ENCODE measurements around the gene CABLES1.
A peak's percentile ranks its signal among the peaks of the same experiment; 100 is the strongest.

CABLES1 gene

DNA sequence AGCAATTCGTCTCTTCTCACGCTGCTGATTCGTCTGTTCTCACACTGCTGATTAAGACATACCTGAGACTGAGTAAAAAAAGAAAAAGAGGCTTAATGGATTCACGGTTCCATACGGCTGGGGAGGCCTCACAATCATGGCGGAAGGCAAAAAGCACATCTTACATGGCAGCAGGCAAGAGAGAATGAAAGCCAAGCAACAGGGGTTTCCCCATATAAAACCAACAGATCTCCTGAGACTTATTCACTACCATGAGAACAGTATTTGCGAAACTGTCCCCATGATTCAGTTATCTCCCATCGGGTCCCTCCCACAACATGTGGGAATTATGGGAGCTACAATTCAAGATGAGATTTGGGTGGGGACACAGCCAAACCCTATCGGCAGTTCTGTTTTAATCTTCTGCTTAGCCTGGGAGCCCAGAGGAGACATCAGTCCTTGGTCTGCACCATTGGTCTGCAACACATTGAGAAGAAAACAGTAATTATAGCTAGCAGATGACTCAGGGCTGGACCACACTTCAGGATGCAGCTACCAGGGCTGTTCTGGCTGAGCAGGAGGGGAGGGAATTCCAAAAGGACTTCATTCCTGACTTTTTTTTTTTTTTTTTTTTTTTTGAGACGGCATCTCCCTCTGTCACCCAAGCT is 69.4 kb downstream of the CABLES1 start:
- H3K4me3 ChIP-seq (ENCODE audit: low read length) = no peak overlapping the region
- TF ChIP-seq, protein P1, sequence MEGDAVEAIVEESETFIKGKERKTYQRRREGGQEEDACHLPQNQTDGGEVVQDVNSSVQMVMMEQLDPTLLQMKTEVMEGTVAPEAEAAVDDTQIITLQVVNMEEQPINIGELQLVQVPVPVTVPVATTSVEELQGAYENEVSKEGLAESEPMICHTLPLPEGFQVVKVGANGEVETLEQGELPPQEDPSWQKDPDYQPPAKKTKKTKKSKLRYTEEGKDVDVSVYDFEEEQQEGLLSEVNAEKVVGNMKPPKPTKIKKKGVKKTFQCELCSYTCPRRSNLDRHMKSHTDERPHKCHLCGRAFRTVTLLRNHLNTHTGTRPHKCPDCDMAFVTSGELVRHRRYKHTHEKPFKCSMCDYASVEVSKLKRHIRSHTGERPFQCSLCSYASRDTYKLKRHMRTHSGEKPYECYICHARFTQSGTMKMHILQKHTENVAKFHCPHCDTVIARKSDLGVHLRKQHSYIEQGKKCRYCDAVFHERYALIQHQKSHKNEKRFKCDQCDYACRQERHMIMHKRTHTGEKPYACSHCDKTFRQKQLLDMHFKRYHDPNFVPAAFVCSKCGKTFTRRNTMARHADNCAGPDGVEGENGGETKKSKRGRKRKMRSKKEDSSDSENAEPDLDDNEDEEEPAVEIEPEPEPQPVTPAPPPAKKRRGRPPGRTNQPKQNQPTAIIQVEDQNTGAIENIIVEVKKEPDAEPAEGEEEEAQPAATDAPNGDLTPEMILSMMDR (conservative IDR thresholded peaks at IDR 0.05; ENCODE audit: low read length) = no peak
- peak; percentile 59 for DNase-seq (ENCODE audit: low read depth)

DNA sequence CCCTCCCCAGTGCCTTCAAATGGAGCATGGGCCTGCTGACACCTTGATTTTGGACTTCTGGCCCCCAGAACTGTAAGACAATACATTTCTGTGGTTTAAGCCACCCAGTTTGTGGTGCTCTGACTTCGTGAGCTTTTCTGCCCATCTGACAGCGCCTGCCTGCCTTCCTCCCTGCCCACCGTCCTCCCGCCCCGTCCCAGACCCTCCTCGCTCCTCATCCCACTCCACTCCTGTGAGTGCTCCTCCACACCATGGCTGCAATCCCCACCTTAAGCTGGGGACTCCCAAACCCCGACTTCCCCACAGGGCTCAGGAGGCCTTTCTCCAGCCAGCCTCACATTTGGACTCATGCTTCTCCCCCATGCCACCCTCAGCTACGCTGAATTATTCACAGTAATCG is 70.7 kb downstream of the CABLES1 start:
- no peak overlapping the region for H3K4me3 ChIP-seq (ENCODE audit: low read length)
- DNase-seq (ENCODE audit: low read depth) = no peak
- TF ChIP-seq, protein P1 (conservative IDR thresholded peaks at IDR 0.05; ENCODE audit: low read length) = no peak

DNA sequence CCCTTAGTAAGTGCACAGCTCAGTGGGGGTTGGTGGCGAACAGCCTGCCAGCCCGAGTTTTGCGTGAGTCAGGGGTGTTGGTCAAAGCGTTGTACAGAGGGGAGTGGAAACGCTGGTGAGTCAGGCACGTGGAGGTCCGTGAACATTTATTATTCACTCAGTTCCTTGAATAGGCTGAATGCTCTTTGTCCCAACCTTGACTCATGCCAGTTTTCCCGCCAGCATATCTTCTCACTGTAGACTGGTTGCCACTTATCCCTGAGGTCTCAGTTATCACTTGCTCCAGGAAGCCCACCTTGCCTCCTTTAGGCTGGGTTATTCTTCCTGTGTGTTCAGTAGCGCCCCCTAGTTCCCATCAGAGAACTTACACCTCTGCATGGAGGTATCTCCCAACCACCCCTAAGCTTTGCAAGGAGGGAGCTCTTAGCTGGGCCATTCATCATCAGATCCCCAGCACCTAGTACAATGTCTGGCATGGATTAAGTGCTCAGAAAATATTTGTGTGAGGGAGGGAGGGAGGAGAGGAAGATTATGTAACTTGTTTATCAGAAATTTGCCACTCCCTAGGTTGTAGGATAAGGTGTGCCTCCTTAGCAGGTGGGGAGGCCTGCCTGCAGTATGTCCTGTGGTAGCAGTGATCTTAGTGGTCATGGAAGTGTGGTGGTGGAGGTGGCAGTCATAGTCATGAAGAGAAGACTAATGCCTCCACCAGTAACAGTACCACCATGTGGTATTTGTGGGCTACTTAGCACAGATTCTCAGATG is 72.1 kb downstream of the CABLES1 start:
- DNase-seq (ENCODE audit: low read depth) = no peak
- TF ChIP-seq, protein P1 (conservative IDR thresholded peaks at IDR 0.05; ENCODE audit: low read length) = peak; percentile 16; the same call in 1 of the 2 replicates
- H3K4me3 ChIP-seq (ENCODE audit: low read length) = no peak overlapping the region

DNA sequence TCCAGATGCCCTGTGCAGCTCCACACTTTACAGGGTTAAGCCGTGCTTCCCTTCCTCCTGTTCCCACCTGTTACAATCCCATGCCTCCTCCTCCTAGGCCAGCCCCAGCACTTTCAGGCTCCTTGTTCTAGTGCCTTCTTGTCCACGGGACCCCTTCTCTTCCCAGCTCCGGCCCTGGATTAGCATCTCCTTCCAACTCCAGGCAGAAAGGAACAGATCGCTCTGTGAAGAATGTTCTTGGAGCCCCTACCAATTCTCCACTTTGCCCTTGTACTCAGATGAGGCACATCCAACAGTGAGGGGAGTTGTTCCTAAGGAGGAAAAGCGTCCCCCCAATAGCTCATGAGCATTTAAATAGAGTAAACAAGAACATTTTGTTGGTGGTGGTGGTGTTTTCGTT is 72.7 kb downstream of the CABLES1 start:
- no peak for DNase-seq (ENCODE audit: low read depth)
- TF ChIP-seq, protein P1 (conservative IDR thresholded peaks at IDR 0.05; ENCODE audit: low read length) = no peak
- no peak overlapping the region for H3K4me3 ChIP-seq (ENCODE audit: low read length)

DNA sequence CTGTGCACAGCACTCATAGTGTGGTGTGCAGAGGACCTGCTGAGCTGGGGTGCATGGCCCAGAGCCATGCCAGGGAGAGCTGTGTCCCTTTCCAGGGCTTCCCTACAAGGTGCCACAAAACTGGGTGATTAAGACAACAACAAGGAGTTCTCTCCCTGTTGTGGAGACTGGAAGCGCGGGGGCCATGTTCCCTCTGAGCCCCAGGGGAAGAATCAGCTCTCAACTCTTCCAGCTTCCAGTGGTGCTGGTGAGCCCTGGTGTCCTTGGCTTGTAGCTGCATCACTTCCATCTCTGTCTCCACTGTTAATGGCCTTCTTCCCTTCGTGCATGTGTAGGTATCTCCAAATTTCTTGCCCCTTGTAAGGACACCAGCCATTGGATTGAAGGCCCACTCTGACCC is 73.3 kb downstream of the CABLES1 start:
- H3K4me3 ChIP-seq (ENCODE audit: low read length) = no peak overlapping the region
- TF ChIP-seq, protein P1 (conservative IDR thresholded peaks at IDR 0.05; ENCODE audit: low read length) = no peak
- no peak for DNase-seq (ENCODE audit: low read depth)

DNA sequence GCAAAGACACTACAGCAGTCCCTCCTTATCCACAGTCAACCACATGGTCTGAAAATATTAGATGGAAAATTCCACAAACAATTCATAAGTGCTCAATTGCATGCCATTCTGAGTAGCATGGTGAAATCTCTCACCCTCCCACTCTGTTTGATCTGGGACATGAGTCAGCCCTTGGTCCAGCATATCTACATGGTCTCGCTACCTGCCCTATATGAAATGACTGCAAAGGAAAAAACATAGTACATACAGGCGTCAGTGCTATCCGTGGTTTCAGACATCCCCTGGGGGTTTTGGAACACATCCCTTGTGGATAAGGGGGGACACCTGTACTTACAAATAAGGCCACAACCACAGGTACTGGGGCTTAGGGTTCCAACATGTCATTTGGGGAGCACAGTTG is 73.7 kb downstream of the CABLES1 start:
- H3K4me3 ChIP-seq (ENCODE audit: low read length) = no peak overlapping the region
- DNase-seq (ENCODE audit: low read depth) = peak; percentile 51
- TF ChIP-seq, protein P1 (conservative IDR thresholded peaks at IDR 0.05; ENCODE audit: low read length) = no peak

DNA sequence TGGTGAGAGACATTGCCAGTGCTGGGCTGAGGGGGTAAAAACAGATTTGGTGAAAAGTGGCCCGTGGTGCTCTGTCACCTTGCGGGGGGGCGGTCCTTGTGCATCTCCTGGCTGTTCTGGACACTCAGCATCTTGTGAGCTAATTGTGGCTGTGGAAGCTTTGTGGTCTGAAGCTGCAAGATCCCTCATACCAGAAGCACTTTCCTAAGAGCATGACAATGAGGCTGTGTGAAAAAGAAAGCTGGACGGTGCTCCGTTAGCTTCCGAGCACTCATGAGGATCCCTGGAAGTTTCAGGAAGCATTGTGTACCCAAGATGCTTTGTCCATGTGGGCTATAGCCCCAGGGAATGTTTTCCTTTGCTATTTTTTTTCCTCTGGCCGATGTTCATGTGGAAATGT is 74.5 kb downstream of the CABLES1 start:
- no peak overlapping the region for H3K4me3 ChIP-seq (ENCODE audit: low read length)
- TF ChIP-seq, protein P1 (conservative IDR thresholded peaks at IDR 0.05; ENCODE audit: low read length) = no peak
- DNase-seq (ENCODE audit: low read depth) = peak; percentile 32
